Activated CD4-positive, CD25-positive, alpha-beta regulatory T cell treated with anti-CD3 and anti-CD28 coated beads, Interleukin-2, amount 50 U/mL, for 72 hours (primary cell): ENCODE results near the gene COPRS.
"Not testable (repeated sequence)": the region's sequence is repeated elsewhere in the genome, so short reads cannot be mapped to it uniquely, and the experiment has no call there.

Source experiments
- DNase-seq: peaks from one replicate; pipeline ENCODE4 v3.0.0; 2021

The COPRS gene

GRCh38 chr17:31843070-31843745 lies 15.8 kb downstream of the COPRS start:
- no peak for DNase-seq

- DNase-seq, result peak; percentile 59
Observed at GRCh38 chr17:31842195-31843069, 16.6 kb downstream of the COPRS start.

- no peak for DNase-seq
Observed at GRCh38 chr17:31841850-31842194, 17.2 kb downstream of the COPRS start.

- no peak for DNase-seq
Observed at GRCh38 chr17:31838636-31839225, 20.3 kb downstream of the COPRS start.

GRCh38 chr17:31835984-31836383 lies 23.1 kb downstream of the COPRS start:
- no peak for DNase-seq

- DNase-seq, result no peak
Observed at GRCh38 chr17:31834448-31834847, 24.6 kb downstream of the COPRS start.

GRCh38 chr17:31832746-31833145 lies 26.3 kb downstream of the COPRS start:
- DNase-seq, result no peak

- no peak for DNase-seq
Observed at GRCh38 chr17:31830971-31831858, 27.8 kb downstream of the COPRS start.

GRCh38 chr17:31829649-31830048 lies 29.4 kb downstream of the COPRS start:
- DNase-seq, result no peak

- DNase-seq, result not testable (repeated sequence)
Observed at GRCh38 chr17:31828955-31829354, 30.1 kb downstream of the COPRS start.

- DNase-seq, result no peak
Observed at GRCh38 chr17:31825961-31826691, 32.9 kb downstream of the COPRS start.

- no peak for DNase-seq
Observed at GRCh38 chr17:31824766-31825360, 34.2 kb downstream of the COPRS start.

- DNase-seq, result no peak
Observed at GRCh38 chr17:31823014-31823413, 36.0 kb downstream of the COPRS start.

GRCh38 chr17:31820691-31821435 lies 38.2 kb downstream of the COPRS start:
- DNase-seq, result no peak

GRCh38 chr17:31819578-31819977 lies 39.5 kb downstream of the COPRS start:
- DNase-seq, result no peak

GRCh38 chr17:31818863-31819262 lies 40.2 kb downstream of the COPRS start:
- not testable (repeated sequence) for DNase-seq

- DNase-seq, result no peak
Observed at GRCh38 chr17:31815212-31815730, 43.8 kb downstream of the COPRS start.

- DNase-seq, result no peak
Observed at GRCh38 chr17:31811101-31811500, 47.9 kb downstream of the COPRS start.

- not testable (repeated sequence) for DNase-seq
Observed at GRCh38 chr17:31809876-31810275, 49.2 kb downstream of the COPRS start.

GRCh38 chr17:31808521-31809050 lies 50.5 kb downstream of the COPRS start:
- no peak for DNase-seq
